Hippocampal formation (tissue), 2 donors: ENCODE results near the gene LPCAT1.
A peak's percentile ranks its signal among the peaks of the same experiment; 100 is the strongest.

Source experiments
- DNase-seq, 2 donors: peaks; one replicate each; lab custom pipeline; 2025; lab: John Stamatoyannopoulos, UW

LPCAT1 gene

GRCh38 chr5:1554410-1554967, 30.7 kb upstream of the LPCAT1 start:
- DNase-seq = no peak

- no peak for DNase-seq
These were observed 30.0 kb upstream of the LPCAT1 start for GRCh38 chr5:1553539-1554409.

- peak; percentile 95 to 96 for DNase-seq
These were observed 28.9 kb upstream of the LPCAT1 start for GRCh38 chr5:1552521-1553255.

- no peak for DNase-seq
These were observed 27.9 kb upstream of the LPCAT1 start for GRCh38 chr5:1551426-1552301.

- DNase-seq = no peak
These were observed 26.7 kb upstream of the LPCAT1 start for GRCh38 chr5:1550287-1551076.

GRCh38 chr5:1549475-1550030, 25.8 kb upstream of the LPCAT1 start:
- DNase-seq = no peak

- no peak for DNase-seq
These were observed 25.1 kb upstream of the LPCAT1 start for GRCh38 chr5:1548702-1549474.

GRCh38 chr5:1547655-1548054, 23.9 kb upstream of the LPCAT1 start:
- no peak for DNase-seq

GRCh38 chr5:1547236-1547635, 23.5 kb upstream of the LPCAT1 start:
- no peak for DNase-seq

- no peak for DNase-seq
These were observed 22.8 kb upstream of the LPCAT1 start for GRCh38 chr5:1546556-1546955.

GRCh38 chr5:1545805-1546355, 22.1 kb upstream of the LPCAT1 start:
- no peak for DNase-seq

GRCh38 chr5:1545126-1545804, 21.5 kb upstream of the LPCAT1 start:
- DNase-seq = no peak

GRCh38 chr5:1544294-1544961, 20.7 kb upstream of the LPCAT1 start:
- no peak for DNase-seq

GRCh38 chr5:1543398-1544293, 19.9 kb upstream of the LPCAT1 start:
- DNase-seq = no peak

- no peak for DNase-seq
These were observed 19.0 kb upstream of the LPCAT1 start for GRCh38 chr5:1542781-1543180.

- DNase-seq = no peak
These were observed 18.1 kb upstream of the LPCAT1 start for GRCh38 chr5:1541702-1542400.
